H9 (cell line): ENCODE results near the gene RAB11FIP4. TPM values are rescaled to one million over a fixed set of nuclear protein-coding genes. Genes with fewer than 3 reads are reported as not detected.
A peak's percentile ranks its signal among the peaks of the same experiment; 100 is the strongest.

Experiments used
- DNase-seq: peaks from one replicate; pipeline ENCODE4 v3.0.0-alpha.2; 2017
- H2AFZ ChIP-seq: one replicate; pipeline ENCODE4 v1.6.1; 2013; ENCODE audit warnings: mild to moderate bottlenecking, low read length, control low read depth, moderate library complexity
- H2AK5ac ChIP-seq: 2 replicates; pipeline ENCODE4 v1.6.1; 2013; ENCODE audit warnings: low read length, control low read depth, mixed read lengths; ENCODE audit not compliant: insufficient read length
- H2BK120ac ChIP-seq: one replicate; pipeline ENCODE4 v1.6.1; 2013; ENCODE audit warnings: low read depth, mild to moderate bottlenecking, low read length, control low read depth, inconsistent platforms; ENCODE audit not compliant: poor library complexity, severe bottlenecking
- H2BK12ac ChIP-seq: 2 replicates; pipeline ENCODE4 v1.6.1; 2013; ENCODE audit warnings: low read length, control low read depth, mixed read lengths, low read depth; ENCODE audit not compliant: insufficient read length
- H2BK15ac ChIP-seq: 2 replicates; pipeline ENCODE4 v1.6.1; 2013; ENCODE audit warnings: low read depth, low read length, control low read depth
- H2BK20ac ChIP-seq: one replicate; pipeline ENCODE4 v1.6.1; 2013; ENCODE audit warnings: low read depth, mild to moderate bottlenecking, low read length, control low read depth, inconsistent platforms; ENCODE audit not compliant: poor library complexity, severe bottlenecking
- H2BK5ac ChIP-seq: 2 replicates; pipeline ENCODE4 v1.6.1; 2013; ENCODE audit warnings: low read length, control low read depth, mixed read lengths; ENCODE audit not compliant: insufficient read length
- H3K14ac ChIP-seq: 2 replicates; pipeline ENCODE4 v1.6.1; 2013; ENCODE audit warnings: low read length, control low read depth; ENCODE audit not compliant: insufficient read depth
- H3K18ac ChIP-seq: 2 replicates; pipeline ENCODE4 v1.6.1; 2013; ENCODE audit warnings: low read depth, mild to moderate bottlenecking, mixed read lengths, low read length, control low read depth; ENCODE audit not compliant: insufficient read length
- H3K23ac ChIP-seq: 2 replicates; pipeline ENCODE4 v1.6.1; 2013; ENCODE audit warnings: low read length, control low read depth, mixed read lengths, low read depth; ENCODE audit not compliant: insufficient read length
- H3K23me2 ChIP-seq: 2 replicates; pipeline ENCODE4 v1.6.1; 2013; ENCODE audit warnings: low read depth, mild to moderate bottlenecking, mixed read lengths, low read length, control low read depth; ENCODE audit not compliant: insufficient read length, poor library complexity, severe bottlenecking
- H3K27ac ChIP-seq: 2 replicates; pipeline ENCODE4 v1.5.1; 2013; ENCODE audit warnings: low read length, control low read depth, mixed read lengths, low read depth; ENCODE audit not compliant: insufficient read length
- H3K27me3 ChIP-seq: 2 replicates; pipeline ENCODE4 v1.6.1; 2013; ENCODE audit warnings: low read length, control low read depth, inconsistent platforms; ENCODE audit not compliant: insufficient read depth
- H3K4ac ChIP-seq: 2 replicates; pipeline ENCODE4 v1.6.1; 2013; ENCODE audit warnings: low read depth, mild to moderate bottlenecking, control low read depth, inconsistent platforms, low read length, moderate library complexity
- H3K4me1 ChIP-seq: 2 replicates; pipeline ENCODE4 v1.6.1; 2013; ENCODE audit warnings: low read length, control low read depth, inconsistent platforms; ENCODE audit not compliant: insufficient read depth
- H3K4me2 ChIP-seq: 2 replicates; pipeline ENCODE4 v1.6.1; 2013; ENCODE audit warnings: low read length, control low read depth, mixed read lengths; ENCODE audit not compliant: insufficient read length, insufficient read depth
- H3K56ac ChIP-seq: 2 replicates; pipeline ENCODE4 v1.6.1; 2013; ENCODE audit warnings: low read depth, mild to moderate bottlenecking, mixed read lengths, low read length, control low read depth; ENCODE audit not compliant: insufficient read length
- H3K79me1 ChIP-seq: 2 replicates; pipeline ENCODE4 v1.6.1; 2013; ENCODE audit warnings: low read depth, mild to moderate bottlenecking, moderate library complexity, low read length, control low read depth, inconsistent platforms; ENCODE audit not compliant: insufficient read depth, poor library complexity, severe bottlenecking
- H3K79me2 ChIP-seq: 2 replicates; pipeline ENCODE4 v1.6.1; 2013; ENCODE audit warnings: low read length, control low read depth, inconsistent platforms; ENCODE audit not compliant: insufficient read depth
- H3K9ac ChIP-seq: 2 replicates; pipeline ENCODE4 v1.6.1; 2013; ENCODE audit warnings: low read length, control low read depth, mixed read lengths; ENCODE audit not compliant: insufficient read length; ENCODE audit errors: extremely low read depth
- H3K9me3 ChIP-seq: one replicate; pipeline ENCODE4 v1.6.1; 2013; ENCODE audit warnings: low read depth, low read length, inconsistent platforms; ENCODE audit not compliant: control insufficient read depth
- H3T11ph ChIP-seq: one replicate; pipeline ENCODE4 v1.6.1; 2013; ENCODE audit warnings: mild to moderate bottlenecking, low read length, control low read depth, inconsistent platforms
- H4K20me1 ChIP-seq: one replicate; pipeline ENCODE4 v1.6.1; 2013; ENCODE audit not compliant: control insufficient read depth, insufficient read length, insufficient read depth
- H4K5ac ChIP-seq: 2 replicates; pipeline ENCODE4 v1.6.1; 2013; ENCODE audit warnings: low read depth, mild to moderate bottlenecking, mixed read lengths, low read length, control low read depth; ENCODE audit not compliant: insufficient read length
- H4K8ac ChIP-seq: replicated peaks from 2 replicates; pipeline ENCODE4 v1.6.1; 2013; ENCODE audit warnings: low read length, control low read depth, mixed read lengths, low read depth; ENCODE audit not compliant: insufficient read length
- H4K91ac ChIP-seq: 2 replicates; pipeline ENCODE4 v1.6.1; 2013; ENCODE audit warnings: low read depth, mild to moderate bottlenecking, moderate library complexity, mixed read lengths, low read length, control low read depth; ENCODE audit not compliant: insufficient read length
- H3K27ac Mint-ChIP-seq, 3 experiments: 2 replicates in 2 of 3; 3 replicates in 1 of 3; pipeline ENCODE4 v1.8.0; 2020 to 2021; ENCODE audit warnings: mixed read lengths in 3 of 3, mild to moderate bottlenecking in 1 of 3, moderate library complexity in 1 of 3
- H3K27me3 Mint-ChIP-seq: 2 replicates; pipeline ENCODE4 v1.8.0; 2021; ENCODE audit warnings: low read depth, mild to moderate bottlenecking, moderate library complexity, mixed read lengths
- H3K36me3 Mint-ChIP-seq, 3 experiments: 2 replicates in 2 of 3; 3 replicates in 1 of 3; pipeline ENCODE4 v1.8.0; 2020 to 2021; ENCODE audit warnings: low read depth in 3 of 3, mixed read lengths in 3 of 3; ENCODE audit not compliant: insufficient read depth in 1 of 3
- H3K4me1 Mint-ChIP-seq, 2 experiments: 2 replicates each; pipeline ENCODE4 v1.8.0; 2020; ENCODE audit warnings: mixed read lengths in 2 of 2
- H3K4me3 Mint-ChIP-seq, 2 experiments: 2 replicates in 1 of 2; 3 replicates in 1 of 2; pipeline ENCODE4 v1.8.0; 2020 to 2021; ENCODE audit warnings: mild to moderate bottlenecking in 2 of 2, mixed read lengths in 2 of 2, moderate library complexity in 1 of 2
- H3K9me3 Mint-ChIP-seq, 2 experiments: 2 replicates in 1 of 2; 3 replicates in 1 of 2; pipeline ENCODE4 v1.8.0; 2020; ENCODE audit warnings: mild to moderate bottlenecking in 2 of 2, mixed read lengths in 2 of 2, moderate library complexity in 1 of 2
- CTCF ChIP-seq: fragments of 200-600 bp; sonication (generic); conservative IDR thresholded peaks from 3 replicates; pipeline ENCODE4 v1.8.0; 2021; ENCODE audit warnings: antibody characterized with exemption, mild to moderate bottlenecking
- WGBS: extraction: QIAGEN DNeasy Blood & Tissue Kit; methylation state at CpG from one replicate; pipeline ENCODE4 v1.1.7; 2013; ENCODE audit warnings: missing lambda C conversion rate, low lambda C conversion rate, mixed read lengths; ENCODE audit not compliant: insufficient read length; ENCODE audit errors: extremely low coverage; 5-methylcytosine and 5-hydroxymethylcytosine counted together
- total RNA-seq: library from RNA; stranded (reverse); gene quantifications from 2 replicates; pipeline ENCODE4 v1.2.1, GENCODE V29; 2021

The RAB11FIP4 gene
- total RNA-seq, 1 experiment from 2014 or later = 25.7 TPM

- H3K27ac Mint-ChIP-seq = peak overlapping the region; percentile 95 to 98 (median 97); a peak in 6 of 7 replicates
- no peak overlapping the region for H3K23ac ChIP-seq
- peaks cover 0 to 7% (median 3%) of the 10 kb centered on the region in 3 experiments; a peak in 4 of 7 replicates for H3K36me3 Mint-ChIP-seq
- no peak overlapping the region for H2AK5ac ChIP-seq
- no peak overlapping the region for H2BK120ac ChIP-seq
- H3K9ac ChIP-seq = peak overlapping the region; percentile 6
- H4K20me1 ChIP-seq = no peaks in the 10 kb centered on the region
- no peaks in the 10 kb centered on the region; a peak in 2 of 5 replicates for H3K9me3 Mint-ChIP-seq
- no peak overlapping the region for H3K14ac ChIP-seq
- H3K4ac ChIP-seq = no peak overlapping the region
- H3K4me1 Mint-ChIP-seq = peaks cover 40 to 50% of the 10 kb centered on the region in 2 experiments
- H3K18ac ChIP-seq = no peak overlapping the region
- no peak overlapping the region for H2BK12ac ChIP-seq
- DNase-seq = no peak
- no peak overlapping the region for H3K56ac ChIP-seq
- no peak for TF ChIP-seq CTCF
- no peak overlapping the region for H3K27ac ChIP-seq
- H3K79me2 ChIP-seq = peaks cover 3% of the 10 kb centered on the region; the same call in 1 of the 2 replicates
- no peaks in the 10 kb centered on the region for H3K9me3 ChIP-seq
- no peak overlapping the region for H4K8ac ChIP-seq
- peaks cover 4% of the 10 kb centered on the region for H3K79me1 ChIP-seq
- no peak overlapping the region for H2BK20ac ChIP-seq
- H2BK5ac ChIP-seq = no peak overlapping the region
- no peak overlapping the region for H2AFZ ChIP-seq
- no CpG with 5 or more reads among the region's 17 CpGs for WGBS
- no peak overlapping the region for H3T11ph ChIP-seq
- H3K4me3 Mint-ChIP-seq = peak overlapping the region; percentile 77 to 87
- H2BK15ac ChIP-seq = no peak overlapping the region
- no peaks in the 10 kb centered on the region; the same call in 1 of the 2 replicates for H3K27me3 ChIP-seq
- H3K27me3 Mint-ChIP-seq = peaks cover 4% of the 10 kb centered on the region; the same call in 1 of the 2 replicates
- peaks cover 9% of the 10 kb centered on the region; the same call in 1 of the 2 replicates for H3K4me1 ChIP-seq
- no peak overlapping the region for H4K91ac ChIP-seq
- peaks cover 11% of the 10 kb centered on the region for H3K23me2 ChIP-seq
- H4K5ac ChIP-seq = no peak overlapping the region
- H3K4me2 ChIP-seq = peak overlapping the region; percentile 25
These were observed 95.7 kb downstream of the RAB11FIP4 start for GRCh38 chr17:31487063-31487647.
